Measurements from ENCODE around the gene RIN2.

Gene RIN2, protein sequence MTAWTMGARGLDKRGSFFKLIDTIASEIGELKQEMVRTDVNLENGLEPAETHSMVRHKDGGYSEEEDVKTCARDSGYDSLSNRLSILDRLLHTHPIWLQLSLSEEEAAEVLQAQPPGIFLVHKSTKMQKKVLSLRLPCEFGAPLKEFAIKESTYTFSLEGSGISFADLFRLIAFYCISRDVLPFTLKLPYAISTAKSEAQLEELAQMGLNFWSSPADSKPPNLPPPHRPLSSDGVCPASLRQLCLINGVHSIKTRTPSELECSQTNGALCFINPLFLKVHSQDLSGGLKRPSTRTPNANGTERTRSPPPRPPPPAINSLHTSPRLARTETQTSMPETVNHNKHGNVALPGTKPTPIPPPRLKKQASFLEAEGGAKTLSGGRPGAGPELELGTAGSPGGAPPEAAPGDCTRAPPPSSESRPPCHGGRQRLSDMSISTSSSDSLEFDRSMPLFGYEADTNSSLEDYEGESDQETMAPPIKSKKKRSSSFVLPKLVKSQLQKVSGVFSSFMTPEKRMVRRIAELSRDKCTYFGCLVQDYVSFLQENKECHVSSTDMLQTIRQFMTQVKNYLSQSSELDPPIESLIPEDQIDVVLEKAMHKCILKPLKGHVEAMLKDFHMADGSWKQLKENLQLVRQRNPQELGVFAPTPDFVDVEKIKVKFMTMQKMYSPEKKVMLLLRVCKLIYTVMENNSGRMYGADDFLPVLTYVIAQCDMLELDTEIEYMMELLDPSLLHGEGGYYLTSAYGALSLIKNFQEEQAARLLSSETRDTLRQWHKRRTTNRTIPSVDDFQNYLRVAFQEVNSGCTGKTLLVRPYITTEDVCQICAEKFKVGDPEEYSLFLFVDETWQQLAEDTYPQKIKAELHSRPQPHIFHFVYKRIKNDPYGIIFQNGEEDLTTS

DNA sequence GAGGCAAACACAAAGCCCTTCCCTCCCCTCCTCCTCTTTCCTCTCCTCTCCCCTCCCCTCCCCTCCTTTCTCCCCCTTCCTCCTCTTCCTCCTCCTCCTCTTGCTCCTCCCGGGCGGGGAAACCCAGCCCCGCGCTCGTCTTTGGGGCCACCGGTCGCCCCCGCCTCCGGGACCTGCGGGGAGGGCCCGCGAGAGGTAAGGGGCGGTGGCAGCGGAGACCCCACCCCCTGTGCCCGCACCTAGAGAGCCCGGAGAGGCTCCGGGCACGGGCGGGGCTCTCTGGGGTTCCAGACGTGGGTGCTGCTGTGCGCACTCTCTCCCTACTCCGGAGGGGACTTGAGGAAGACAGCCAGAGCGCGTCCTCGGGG lies at the start of gene RIN2:
TSS of gene RIN2 (plus strand) at position 126 of the 368 bp plus-strand sequence. CDS start 131,344 bp downstream, outside the sequence.
- DNase-seq = no peak

DNA sequence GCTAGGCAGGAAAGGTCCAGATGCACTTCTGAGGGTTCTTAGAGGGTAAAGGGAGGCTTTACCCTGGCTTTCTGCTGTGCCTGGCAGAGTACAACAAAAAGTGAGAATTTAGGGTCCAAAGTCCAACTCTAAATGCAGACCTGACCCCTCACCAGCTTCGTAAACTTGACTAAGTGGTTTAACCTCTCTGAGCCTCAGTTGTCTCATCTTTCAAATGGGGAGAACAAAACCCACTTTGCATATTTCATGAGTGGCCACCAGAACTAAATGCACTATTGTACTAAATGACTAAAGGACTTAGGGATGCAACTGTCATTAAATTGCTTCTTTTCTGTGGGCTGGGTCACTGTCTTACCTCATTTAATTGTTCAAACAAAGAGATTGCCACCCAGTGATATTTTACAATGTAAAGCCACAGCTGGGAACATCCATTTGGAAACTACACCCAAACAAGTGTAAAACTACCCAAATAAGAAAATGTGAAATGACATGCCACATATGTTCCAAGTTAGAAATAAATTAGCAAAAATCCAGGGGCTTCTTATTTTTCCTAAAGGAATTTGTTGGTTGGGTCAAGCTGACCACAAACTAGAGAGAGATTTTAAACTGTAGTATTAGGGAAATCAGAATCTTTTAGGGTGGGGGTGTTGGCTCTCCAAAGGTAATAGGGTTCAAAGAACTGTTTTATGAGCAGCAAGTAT lies 48.3 kb upstream of the RIN2 start:
- DNase-seq = no peak

DNA sequence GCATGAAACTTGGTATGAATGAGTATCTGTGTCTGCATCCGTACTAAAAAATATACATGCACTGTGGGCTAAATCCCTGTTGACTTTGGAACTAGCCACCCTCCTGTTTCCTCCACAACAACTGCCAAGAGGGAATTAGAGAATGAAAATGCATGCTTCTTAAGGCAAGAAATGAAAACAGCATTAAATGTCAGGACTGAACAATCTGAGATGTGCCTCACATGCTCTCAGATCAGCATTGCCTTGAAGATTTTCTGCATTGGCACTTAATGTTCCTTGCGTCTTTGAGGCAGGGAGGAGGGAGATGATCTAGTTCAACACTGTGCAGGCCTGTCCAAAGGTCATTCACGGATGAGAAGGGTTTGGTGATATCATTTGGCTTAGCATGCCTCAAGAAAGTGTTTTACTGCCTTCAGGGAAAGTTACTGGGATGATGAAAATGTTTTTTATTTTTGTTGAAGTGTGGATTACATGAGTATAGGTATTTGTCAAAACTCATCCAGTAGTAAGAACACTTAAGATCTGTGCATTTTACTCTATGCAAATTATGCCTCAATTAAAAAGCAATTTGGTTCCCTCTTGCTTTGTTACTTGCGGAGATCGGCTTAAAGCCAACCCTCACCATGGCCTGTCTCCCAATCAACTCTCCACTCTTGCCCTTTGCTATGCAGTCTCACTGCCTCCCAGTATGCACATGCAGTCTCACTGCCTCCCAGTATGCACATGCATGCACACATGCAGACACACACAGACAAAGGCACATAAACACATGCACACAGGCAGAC lies 47.5 kb upstream of the RIN2 start:
- no peak for DNase-seq

DNA sequence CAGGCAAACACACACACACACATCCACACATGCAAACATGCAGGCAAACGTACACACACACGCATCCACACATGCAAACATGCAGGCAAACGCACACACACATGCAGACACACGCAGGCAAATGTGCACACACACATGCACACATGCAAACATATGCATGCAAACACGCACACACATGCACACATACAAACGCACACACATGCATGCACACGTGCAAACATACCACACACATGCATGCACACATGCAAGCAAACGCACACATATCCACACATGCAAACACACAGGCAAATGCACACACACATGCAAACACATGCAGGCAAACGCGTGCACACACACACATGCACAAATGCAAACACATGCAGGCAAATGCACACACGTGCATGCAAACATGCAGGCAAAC lies 46.9 kb upstream of the RIN2 start:
- no peak for DNase-seq

DNA sequence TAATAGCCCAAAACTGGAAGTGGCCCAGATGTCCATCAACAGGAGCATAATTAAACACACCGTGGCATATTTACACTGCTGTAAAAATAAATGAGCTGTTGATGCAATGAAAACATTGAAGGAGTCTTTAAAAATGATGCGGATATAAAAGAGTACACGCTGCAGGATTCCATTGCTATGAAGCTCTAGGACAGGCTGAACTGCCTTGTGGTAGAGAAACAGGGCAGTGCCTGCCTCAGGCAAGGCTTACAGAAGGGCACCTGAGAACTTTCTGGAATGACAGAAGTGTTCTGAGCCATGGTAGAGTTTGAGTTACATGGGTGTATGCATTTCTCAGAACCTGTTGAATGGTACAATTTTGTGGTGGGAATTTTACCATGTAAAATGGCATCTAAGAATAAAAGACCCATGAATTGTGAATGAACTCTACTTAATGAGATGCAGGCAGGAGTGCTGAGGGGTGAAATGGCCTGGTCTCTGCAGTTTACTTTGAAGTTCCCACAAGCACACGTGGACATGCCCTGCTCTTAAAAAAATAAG lies 45.3 kb upstream of the RIN2 start:
- no peak for DNase-seq

DNA sequence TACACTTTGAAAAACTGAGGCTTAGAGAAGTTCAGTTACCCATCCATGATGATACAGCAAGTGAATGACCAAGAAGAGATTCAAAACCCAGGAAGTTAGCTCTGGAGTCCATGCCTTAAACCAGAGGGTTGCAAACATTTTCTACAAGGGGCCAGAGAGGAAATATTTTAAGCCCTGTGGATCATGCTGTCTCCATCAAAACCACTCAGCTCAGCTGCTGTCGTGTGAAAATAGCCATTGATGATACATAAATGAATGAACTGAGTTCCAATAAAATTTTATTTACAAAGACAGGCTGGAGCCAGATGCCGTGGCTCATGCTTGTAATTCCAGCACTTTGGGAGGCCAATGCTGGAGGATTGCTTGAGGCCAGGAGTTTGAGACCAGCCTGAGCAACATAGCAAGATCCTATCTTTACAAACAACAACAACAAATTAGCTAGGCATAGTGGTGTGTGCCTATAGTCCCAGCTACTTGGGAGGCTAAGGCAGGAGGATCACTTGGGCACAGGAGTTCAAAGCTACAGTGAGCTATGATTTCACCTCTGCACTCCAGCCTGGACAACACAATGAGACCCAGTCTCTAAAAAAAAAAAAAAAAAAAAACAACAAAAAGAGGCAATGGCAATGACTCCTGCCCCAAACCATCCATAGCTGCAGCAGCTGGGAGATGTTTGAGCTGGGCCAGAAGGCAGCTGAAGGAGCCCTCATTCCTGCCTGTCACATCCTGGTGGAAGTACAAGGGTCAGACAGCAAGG lies 44.1 kb upstream of the RIN2 start:
- no peak for DNase-seq

DNA sequence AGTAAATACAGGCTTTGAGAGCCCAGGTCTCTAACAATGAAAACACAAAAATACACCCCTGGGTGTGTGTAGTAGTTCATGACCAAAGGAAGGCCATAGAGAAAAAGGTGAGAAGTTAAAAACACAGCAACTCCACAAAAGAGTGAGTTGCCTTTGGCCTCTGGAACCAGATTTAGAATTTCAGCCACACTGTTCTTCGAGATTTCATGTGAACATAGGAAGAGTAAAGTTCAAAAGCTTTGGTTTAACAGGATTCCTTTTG lies 43.5 kb upstream of the RIN2 start:
- no peak for DNase-seq

DNA sequence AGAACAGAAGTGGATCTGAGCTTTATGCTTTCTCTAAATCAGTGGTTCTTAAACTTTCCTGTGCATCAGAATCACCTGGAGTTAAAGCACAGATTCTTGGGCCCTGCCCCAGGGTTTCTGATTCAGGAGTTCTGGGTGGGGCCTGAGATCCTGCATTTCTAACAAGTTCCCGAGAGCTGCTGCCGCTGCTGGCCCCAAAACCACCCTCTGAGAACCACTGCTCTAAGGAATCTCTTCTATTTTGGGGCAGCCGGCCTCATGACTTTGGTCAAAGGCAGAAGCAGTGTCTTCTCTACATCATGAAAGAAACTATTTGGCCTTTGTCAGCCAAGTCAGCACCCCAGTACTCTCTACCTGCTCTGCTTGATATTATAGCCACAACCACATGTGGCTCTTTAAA lies 42.1 kb upstream of the RIN2 start:
- no peak for DNase-seq

DNA sequence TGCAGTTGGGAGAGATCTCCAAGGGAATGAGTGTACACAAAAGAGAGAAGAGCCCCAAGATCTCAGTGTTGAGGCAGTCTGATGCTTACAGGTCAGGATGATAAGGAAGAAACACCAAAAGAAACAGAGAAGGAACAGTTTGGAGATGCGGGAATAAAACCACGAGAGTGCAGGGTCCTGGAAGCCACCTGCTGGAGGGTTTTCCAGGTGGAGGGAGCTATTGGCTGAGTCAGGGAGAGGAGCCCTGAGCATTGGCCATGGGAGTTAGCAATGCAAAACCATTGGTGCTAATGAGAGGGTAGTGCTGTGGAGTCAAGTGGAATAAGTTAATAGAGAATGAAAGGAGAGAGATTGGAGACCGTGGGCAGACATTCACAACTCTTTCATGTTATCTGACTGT lies 39.2 kb upstream of the RIN2 start:
- DNase-seq = no peak

DNA sequence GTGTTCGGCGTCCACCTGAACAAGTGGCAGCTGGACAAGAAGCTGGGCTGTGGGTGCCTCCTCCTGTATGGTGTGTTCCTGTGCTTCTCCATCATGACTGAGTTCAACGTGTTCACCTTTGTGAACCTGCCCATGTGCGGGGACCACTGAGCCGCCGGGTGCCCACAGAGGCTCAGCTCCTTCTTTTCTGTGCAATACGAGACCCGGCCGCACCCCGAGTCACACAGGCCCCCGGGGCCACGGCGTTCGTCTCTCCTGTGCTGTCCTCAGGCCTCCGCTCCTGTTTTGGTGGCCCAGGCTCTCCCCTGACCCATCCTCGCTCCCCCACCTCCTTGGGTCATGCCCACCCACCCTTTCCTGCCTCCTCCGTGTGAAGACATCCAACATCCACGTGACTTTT lies 37.1 kb upstream of the RIN2 start:
- DNase-seq = no peak

DNA sequence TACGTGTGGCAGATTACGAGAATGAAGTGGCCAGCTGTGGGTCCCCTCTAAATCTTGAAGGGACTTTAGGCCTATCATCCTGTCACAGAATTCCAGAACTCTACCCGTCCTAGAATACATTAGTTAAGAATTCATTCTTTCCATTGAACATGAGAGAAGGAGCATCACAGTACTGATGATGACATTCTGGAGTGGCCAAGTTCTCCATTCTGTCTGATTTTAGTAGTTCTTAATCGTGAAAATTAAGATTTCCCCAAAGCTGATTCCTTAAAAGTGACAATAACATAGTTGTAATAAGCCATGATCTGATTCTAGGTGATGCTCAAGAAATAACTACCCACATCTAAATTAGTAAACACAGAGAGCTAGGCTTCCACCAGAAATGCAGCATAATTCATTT lies 35.0 kb upstream of the RIN2 start:
- no peak for DNase-seq

DNA sequence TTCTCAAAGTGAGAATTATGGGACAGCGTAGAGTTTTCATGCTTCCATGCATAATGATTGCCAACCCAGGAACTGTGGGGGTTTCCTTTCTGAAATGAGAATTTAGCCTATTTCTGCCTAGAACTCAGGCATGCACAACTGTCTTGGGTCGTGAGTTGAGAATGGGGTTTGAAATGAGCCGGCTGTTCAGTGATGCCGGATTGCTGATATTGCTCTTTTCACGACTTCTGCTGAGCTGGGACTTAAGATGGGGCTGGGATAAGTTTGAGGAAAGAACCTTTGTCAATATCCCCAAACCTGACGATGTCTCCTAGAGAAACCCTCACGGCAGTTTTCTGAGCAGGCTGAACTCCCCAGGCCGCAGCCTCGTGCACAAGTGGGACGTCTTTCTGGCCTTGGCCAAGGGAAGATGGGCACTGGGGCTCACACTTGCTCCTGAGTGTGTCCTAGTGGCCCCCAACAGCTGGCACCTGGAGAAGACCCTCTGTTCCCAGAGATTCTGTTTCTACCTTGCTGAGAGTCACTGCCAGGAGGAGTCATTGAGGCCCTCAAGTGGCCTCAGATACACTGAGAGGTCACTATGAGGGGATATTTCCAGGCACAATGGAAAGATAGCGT lies 34.1 kb upstream of the RIN2 start:
- no peak for DNase-seq

DNA sequence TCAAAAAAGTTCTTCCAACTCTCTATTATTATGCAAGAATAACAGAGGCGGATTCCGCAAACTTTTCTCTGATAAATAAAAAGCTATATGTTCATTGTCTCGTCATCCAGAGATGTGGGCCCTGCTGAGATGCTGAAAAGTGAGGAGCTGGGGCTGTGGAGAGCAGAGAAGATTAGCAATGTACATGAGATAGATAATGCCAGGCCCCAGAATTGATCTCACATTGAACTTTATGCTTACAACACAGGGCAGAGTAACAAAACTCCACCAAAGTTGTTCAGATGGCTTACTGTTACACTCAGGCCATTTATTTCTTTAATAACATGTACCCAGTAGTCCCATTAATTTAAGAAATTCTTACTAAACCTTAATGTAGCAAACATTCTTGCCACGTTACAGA lies 32.7 kb upstream of the RIN2 start:
- DNase-seq = no peak

DNA sequence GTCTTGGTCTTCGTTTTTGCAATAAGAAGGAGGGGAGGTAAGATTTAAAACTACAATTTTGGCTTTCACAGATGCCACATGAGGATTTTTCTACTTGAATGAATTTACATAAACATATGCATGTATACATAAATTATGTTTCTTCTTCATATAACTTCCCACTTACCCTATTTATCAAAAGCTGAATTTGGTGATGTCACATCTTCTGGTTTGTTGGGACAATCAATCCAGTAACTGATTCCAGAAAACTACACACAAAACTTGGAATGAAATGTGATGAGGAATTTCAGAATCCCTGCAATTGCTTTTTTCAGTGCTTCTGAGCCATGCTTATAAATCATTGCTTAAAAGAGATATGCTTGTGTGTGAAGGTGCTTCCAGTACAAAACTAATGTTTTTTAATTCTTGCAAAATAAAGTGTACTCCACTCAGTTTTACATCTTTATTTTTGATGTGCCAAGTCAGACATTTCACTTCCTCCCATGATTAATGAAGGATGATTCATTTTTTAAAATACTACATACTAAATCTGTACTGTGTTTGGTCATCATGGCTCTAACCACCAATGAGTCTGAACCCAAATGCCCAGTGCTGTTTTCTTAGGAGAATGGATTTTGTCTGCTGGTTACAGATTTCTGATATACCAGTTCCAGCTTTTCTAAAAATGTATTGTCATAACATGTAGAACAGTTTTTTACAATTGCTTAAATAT lies 32.1 kb upstream of the RIN2 start:
- DNase-seq = no peak

DNA sequence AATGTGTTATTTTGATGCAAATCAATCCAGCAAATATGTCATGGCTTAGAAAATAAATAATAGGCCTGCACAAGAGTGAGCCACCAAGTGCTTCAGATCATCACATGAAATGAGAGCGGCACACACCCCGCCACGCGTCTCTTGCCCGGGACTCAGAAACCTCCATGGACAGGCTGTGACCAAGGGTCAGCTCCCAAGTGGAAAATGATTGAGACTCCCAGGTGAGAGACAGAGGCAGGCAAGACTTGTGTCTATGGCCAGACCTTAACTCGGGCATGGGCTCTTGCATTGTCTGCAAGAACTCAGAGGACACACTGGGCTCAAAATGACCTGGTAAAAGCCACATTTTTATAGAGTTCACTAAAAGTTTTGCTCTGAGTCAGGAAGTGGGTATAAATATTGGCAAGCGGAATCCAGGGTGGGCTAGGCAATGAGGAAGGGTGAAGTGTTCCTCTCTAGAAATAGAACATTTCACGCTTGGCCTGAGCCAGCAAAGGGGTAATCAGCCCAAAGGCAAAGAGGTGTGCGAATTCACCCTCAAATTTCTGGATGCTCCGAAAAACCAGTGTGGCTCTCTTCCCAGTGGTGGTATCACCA lies 30.7 kb upstream of the RIN2 start:
- DNase-seq = no peak

DNA sequence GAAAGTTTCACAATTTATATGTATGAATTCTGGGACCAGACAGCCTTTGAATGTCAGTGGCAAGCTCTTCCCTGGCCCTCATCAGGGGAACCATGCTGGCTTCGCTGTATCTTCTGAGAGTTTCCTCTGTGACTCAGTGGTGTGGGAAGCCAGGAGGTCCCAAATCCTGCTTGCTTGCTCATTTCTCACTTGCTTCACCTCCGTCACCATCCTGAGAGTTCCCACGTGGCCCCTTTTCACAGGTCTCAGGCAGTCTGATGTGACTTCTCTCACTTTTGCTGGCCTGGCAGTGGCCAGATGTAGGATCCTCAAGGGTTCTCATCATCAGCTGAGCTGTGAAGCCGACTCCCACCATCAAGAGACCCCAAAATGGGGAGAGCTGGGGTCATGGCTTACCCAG lies 28.4 kb upstream of the RIN2 start:
- DNase-seq = no peak

DNA sequence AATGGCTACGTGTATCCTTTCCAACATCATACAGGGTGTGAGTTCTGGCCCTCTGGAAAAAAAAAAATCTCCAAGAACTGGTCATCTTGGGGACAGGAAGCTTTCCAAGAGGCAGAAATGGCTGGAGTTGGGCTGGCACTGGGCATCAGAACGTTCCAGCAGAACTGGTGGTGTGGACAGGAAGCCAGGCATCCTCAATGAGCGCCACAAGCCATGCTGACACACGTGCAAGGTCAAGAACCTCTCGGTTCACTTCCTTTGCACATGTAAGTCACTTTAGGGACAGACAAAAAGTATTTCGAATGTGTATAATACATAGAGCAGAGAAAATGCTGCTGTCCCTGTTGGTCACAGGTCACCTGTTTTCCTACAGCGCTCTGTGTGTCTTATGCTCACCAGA lies 27.4 kb upstream of the RIN2 start:
- DNase-seq = no peak

DNA sequence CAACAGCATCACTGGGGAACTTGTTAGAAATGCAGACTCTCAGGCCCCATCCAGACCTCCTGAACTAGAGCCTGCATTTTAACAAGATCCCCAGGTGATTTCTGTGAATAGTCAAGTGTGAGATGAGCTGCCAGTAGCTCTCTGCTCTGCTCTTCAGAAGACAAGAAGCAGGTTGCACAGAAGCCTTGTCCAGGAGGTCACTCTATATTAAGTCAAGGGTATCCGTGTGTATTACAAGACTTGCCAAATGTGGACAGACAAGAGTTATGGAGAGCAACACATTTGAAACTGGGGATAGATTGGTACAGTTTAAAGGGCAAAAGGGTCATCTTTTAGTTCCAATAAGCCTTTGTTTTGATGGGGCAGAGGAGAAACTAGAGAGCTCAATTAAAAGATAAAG lies 23.2 kb upstream of the RIN2 start:
- no peak for DNase-seq

DNA sequence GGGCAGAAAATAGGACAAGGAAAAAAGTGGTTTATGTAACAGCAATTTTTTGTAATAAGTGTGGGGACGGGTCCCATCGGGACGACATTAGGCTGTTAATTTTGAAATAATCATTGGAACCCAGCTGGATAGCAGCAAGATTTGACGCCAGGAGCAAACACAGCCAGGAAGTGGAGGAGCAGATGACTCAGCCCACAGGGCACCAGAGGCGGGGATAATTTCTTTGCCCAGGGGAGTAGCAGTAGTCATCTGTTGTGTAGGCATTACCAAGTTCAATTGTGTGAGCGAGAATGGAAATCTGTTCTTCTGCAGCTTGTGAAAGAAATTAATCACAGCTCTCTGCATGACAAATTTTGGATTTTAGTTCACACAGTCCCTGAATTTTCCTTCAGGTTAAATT lies 22.6 kb upstream of the RIN2 start:
- DNase-seq = no peak

DNA sequence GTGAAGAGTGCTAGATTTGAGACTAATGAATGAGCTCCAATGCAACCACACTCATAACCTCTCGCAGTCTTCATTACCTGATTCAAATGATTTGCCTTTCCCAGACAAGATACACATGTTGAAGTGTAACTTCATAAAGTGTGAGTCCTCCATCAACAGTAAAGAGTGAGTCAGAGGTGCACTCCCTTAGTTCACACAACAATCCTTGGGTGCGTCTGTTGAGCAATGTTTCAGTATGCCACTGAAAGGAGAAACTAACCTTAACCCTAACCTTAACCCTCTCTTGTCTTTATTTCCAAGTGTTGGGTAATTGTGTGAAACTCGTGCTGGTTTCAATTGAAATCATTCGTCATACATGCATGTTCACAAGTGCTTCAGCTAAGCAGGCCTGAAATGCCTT lies 21.0 kb upstream of the RIN2 start:
- no peak for DNase-seq

DNA sequence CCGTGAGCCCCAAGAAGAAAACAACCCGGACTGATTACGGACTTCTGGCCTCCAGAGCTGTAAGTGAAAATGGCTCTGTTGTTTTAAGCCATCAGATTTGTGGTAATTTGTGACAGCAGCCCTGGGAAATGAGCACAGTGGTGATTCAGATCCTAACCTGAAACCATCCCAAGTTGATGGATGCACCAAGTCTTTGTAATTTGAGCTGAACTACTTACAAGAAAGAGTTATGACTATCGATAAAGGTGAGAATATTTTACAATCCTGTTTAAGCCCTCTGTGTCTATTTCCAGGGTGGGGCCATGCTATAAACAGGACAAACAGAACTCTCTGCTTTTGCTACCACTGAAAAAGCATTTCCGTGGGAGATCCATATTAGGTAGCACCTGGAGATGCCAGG lies 19.1 kb upstream of the RIN2 start:
- no peak for DNase-seq

All from activated naive CD4-positive, alpha-beta T cell treated with Interleukin-2 at 50 U/mL for 16 hours (primary cell).